IPS DF 19.7 (cell line): ENCODE measurements around the gene FBL.
A peak's percentile ranks its signal among the peaks of the same experiment; 100 is the strongest.
"Not testable (repeated sequence)": the region's sequence is repeated elsewhere in the genome, so short reads cannot be mapped to it uniquely, and the experiment has no call there.

ENCODE experiments used
- DNase-seq: peaks from one replicate; pipeline ENCODE4 v3.0.0-alpha.2; 2013; ENCODE audit warnings: low read depth, low spot score

Gene FBL

GRCh38 chr19:39876486-39876885 is 30.3 kb upstream of the FBL start:
- DNase-seq, result not testable (repeated sequence)

GRCh38 chr19:39875401-39875864 is 29.3 kb upstream of the FBL start:
- not testable (repeated sequence) for DNase-seq

- no peak for DNase-seq
These were observed 28.2 kb upstream of the FBL start for GRCh38 chr19:39874404-39874803.

GRCh38 chr19:39873385-39873784 is 27.2 kb upstream of the FBL start:
- no peak for DNase-seq

DNA sequence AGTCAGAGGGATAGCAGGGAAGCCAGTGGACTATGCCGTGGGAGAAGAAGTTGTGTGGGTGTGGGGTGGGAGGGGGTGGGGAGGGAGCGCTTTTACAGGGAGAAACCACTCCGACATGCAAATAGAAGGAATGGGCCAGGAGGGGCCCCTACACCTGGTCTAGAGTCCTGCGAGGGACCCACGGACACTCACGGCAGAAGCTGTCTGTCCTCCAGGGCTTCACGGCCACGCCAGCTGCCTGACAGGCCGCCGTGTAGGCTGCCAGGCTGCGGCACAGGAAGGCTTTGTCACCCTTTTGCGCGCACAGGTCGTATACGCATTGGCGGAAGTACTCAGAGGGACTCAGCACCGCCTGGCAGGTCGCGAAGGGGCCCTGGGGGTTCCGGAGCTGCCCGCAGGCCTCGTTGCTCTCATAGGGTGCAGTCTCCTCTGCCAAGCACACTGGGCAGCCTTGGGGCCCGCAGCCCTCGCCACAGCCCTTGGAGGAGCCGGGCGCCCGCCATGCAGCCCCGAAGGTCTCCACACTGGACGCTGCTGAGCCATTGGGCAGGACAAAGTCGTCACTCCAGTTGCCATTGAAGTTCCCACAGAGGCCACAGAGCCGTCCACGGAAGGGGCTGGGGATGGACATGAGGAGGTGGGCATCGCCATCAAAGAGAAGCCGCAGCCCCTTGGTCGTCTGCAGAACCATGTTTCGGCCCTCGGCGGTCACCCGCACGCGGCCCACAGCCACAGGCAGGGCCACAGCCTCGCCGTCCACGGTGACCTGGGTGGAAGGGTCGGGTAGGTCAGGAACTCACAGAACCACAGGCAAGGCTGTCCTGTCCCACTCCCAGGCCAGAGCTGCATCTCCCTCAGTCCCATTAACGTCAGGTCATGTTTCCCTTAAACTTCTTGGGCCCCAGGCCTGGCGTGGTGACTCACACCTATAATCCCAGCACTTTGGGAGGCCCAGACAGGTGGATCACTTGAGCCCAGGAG is 26.0 kb upstream of the FBL start:
- DNase-seq, result no peak

- DNase-seq, result no peak
These were observed 25.2 kb upstream of the FBL start for GRCh38 chr19:39871362-39871761.

- no peak for DNase-seq
These were observed 24.2 kb upstream of the FBL start for GRCh38 chr19:39870171-39870971.

GRCh38 chr19:39867952-39868351 is 21.8 kb upstream of the FBL start:
- no peak for DNase-seq

- DNase-seq, result no peak
These were observed 21.0 kb upstream of the FBL start for GRCh38 chr19:39867133-39867532.

- no peak for DNase-seq
These were observed 19.8 kb upstream of the FBL start for GRCh38 chr19:39865953-39866352.

DNA sequence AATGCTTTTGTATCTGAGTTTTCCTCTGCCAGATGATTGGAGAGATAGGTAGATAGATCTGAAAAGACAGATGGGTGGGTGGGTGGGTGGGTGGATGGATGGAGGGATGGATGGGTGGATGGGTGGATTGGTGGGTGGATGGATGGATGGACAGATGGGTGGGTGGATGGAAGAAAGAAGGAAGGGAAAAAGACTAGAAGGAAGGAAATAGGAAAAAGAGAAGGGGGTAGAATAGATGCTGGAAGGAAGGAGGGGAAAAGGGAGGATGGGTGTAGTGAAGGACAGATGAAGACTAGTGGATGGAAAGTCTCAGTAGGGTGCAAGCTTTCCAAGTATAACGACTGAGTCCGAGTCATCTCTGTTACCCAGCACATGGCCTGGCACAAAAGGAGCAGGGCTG is 19.0 kb upstream of the FBL start:
- no peak for DNase-seq

DNA sequence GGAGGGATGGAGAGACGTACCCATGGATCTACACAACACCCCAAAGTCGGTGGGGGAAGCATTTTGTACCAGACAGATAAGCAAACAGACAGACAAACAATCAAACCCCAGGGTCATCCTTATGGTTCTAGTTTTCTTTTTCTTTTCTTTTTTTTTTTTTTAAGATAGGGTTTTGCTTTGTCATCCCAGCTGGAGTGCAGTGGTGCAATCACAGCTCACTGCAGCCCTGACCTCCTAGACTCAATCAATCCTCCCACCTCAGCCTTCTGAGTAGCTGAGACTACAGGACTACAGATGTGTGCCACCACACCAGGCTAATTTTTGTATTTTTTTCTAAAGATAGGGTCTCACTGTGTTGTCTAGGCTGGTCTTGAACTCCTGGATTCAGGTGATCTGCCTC is 17.9 kb upstream of the FBL start:
- no peak for DNase-seq

DNA sequence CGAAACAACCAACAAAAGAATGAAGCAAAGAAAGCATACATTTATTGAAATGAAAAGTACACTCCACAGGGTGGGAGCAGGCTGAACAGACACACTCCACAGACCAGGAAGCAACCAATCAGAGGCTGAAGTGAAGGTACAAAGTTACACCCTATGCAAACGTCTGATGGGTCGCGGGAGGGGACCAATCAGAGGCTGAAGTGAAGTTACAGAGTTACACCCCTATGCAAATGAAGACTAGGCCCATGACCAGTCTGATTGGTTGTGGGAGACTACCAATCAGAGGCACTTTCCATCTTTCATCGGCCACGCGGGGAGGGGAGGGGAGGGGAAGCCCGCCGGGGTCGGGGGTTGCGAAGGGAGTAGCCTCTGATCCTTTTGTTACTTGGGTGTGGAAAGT is 12.4 kb upstream of the FBL start:
- DNase-seq, result peak; percentile 95

DNA sequence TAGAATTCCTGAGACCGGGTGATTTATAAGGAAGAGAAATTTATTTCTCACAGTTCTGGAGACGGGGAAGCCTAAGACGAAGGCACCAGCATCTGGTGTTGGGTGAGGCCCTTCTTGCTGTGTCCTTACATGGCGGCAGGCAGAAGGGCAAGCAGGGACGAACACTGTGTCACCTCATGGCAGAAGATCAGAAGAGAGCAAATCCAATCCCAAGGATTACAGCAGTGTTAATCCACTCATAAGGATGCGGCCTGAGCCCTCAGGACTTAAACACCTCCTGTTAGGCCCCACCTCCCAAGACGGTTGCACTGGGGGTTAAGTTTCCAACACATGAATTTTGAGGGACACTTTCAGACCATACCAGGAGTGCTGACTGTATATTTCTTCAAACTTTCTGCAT is 6.7 kb upstream of the FBL start:
- no peak for DNase-seq

DNA sequence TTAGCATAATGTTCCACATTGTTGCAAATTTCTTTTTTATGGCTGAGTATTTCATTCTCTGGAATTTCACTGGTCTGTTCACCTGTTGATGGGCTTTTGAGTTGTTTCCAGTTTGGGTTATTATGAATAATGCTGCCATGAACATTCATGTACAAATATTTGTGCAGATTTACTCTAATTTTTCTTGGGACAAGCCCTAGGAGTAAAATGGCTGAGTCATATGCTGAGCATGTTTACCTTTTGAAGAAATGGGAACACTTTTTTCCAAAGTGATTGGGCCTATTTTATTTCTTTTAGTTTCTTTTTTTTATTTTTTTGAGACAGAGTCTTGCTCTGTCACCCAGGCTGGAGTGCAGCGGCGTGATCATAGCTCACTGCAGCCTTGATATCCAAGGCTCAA is 4.7 kb upstream of the FBL start:
- no peak for DNase-seq

GRCh38 chr19:39848392-39848791 is 2.2 kb upstream of the FBL start:
- no peak for DNase-seq

DNA sequence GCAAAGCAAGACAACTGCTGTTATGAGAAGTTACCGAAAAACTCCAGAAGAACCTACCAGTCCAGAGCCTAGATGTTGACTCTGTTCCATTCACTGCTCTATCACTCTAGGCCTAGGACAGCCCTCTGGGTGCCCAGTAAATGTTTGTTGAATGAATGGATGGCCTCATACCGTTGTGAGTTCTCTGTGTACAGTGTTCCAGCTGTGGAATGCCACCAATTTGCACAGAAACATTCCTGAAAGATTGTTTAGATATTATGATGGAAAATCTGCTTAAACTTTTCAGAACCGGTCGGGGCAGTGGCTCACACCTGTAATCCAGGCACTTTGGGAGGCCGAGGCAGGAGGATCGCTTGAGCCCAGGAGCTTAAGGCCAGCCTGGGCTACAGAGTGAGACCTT is 1.3 kb upstream of the FBL start:
- no peak for DNase-seq

DNA sequence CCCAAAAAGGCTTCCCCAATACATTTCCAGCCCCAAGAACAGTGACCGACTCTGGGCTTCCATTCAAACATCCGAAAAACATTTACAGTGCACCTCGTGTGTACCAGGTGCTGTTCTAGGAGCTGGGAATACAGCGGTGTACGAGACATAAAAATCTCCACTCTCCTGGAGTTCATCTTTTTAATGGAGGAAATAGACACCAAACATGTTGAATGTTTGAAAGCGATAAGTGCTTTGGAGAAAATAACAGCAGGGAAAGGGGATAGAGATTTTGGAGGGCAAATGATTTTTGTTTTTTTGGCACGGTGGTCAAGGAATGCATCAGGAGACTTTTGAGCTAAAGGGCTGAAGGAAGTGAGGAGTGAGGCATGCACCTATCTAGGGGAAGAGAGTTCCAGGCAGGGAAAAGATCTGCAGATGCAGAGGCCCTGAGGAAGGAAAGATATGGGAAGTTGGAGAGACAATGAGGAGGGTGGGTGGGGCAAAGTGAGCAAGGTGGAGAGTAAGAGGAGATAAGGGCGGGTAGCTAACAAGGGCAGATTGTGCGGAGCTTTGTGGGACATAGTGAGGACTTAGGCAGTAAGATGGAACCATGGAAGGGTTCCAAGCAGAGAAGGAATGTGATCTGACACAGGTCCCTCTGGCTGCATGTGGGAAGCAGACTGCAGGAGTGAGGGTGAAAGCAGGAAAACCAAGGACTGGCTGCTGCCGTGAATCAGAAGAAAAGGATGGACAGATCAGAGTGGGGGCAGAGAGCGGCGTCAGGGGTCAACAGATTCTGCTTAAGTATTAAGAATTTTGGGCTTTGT is 703 bp upstream of the FBL start:
- no peak for DNase-seq

DNA sequence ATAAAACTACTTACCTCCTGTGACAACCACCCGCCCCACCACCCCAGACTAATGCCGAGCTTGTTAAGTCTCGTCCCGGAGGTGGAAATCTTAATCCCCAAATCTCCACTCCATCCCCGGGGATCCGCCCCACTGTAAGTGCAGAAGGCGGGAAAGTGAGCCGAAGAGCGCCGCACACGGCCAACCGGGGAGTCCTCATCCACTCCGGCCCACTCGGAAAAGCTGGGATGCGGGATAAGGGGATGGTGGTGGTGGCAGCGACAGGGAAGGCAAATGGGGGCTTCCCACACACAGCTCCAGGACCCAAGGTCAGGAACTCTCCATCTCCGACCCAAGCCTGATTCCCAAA is 621 bp downstream of the FBL start:
- DNase-seq, result no peak

- no peak for DNase-seq
These were observed 1.0 kb downstream of the FBL start for GRCh38 chr19:39845172-39845571.

- DNase-seq, result no peak
These were observed 2.0 kb downstream of the FBL start for GRCh38 chr19:39843919-39844793.
